GM21723 (cell line): ENCODE measurements around the gene ZNF143.
A peak's percentile ranks its signal among the peaks of the same experiment; 100 is the strongest.

Experiments used
- ATAC-seq: cut with Tn5 transposase; IDR thresholded peaks from one replicate; pipeline ENCODE4 v1.9.1; 2021; ENCODE audit warnings: mild to moderate bottlenecking, moderate library complexity; ENCODE audit not compliant: unreplicated experiment

The ZNF143 gene

DNA sequence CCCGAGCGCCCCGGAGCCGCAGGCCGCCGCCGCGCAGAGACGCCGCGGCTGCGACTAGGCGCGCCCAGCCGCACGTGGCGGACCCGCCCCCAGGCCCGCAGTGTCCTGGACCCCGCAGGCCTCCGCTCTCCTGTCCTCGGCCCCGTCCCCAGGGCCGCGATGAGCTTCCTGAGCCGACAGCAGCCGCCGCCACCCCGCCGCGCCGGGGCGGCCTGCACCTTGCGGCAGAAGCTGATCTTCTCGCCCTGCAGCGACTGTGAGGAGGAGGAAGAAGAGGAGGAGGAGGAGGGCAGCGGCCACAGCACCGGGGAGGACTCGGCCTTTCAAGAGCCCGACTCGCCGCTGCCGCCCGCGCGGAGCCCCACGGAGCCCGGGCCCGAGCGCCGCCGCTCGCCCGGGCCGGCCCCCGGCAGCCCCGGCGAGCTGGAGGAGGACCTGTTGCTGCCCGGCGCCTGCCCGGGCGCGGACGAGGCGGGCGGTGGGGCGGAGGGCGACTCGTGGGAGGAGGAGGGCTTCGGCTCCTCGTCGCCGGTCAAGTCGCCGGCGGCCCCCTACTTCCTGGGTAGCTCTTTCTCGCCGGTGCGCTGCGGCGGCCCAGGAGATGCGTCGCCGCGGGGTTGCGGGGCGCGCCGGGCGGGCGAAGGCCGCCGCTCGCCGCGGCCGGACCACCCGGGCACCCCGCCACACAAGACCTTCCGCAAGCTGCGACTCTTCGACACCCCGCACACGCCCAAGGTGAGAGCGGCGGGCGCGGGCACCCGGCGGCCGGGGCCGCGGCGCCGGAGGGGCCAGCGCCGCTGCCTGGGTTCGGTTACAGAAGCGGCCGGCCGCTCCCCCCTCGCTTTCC, 113.2 kb downstream of the ZNF143 start:
- peak; percentile 13 for ATAC-seq

- no peak for ATAC-seq
These were observed 113.9 kb downstream of the ZNF143 start for GRCh38 chr11:9574622-9575259.

DNA sequence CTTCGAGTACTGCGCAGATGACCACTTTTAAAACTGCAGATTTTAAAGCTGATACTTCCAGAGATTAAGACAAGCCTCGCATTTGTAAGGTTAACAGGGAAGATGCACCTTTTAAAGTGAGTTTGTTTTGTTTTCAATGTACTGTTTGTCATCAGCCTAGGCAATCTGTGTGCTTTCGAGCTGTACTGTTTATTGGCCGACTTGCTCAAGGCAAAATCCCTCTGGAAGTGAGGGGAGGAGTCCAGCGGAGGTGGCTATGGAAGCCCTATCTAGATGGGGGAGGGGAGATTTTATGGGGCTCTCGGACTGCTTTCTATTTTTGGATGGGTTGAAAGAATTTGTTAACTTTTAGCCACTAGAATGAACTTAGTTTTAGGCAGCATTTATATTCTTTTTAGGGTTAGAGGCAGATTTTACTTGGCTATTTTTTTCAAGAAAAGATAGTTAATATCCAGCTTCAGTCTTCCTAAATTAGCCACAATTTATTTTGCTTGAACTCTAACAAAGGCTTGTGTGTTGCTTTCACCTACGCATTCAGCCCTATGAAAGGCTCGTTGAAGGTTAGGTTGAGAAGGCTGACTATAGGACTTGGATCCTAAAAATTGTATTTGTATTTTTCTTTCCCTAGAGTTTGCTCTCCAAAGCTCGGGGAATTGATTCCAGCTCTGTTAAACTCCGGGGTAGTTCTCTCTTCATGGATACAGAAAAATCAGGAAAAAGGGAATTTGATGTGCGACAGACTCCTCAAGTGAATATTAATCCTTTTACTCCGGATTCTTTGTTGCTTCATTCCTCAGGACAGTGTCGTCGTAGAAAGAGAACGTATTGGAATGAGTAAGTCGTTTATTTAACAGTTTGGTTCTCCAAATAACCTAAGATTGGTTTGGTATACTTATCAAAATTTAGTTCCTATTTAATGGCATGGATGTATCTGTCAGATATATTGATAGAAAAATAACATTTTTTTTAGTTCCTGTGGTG, 114.7 kb downstream of the ZNF143 start:
- no peak for ATAC-seq

DNA sequence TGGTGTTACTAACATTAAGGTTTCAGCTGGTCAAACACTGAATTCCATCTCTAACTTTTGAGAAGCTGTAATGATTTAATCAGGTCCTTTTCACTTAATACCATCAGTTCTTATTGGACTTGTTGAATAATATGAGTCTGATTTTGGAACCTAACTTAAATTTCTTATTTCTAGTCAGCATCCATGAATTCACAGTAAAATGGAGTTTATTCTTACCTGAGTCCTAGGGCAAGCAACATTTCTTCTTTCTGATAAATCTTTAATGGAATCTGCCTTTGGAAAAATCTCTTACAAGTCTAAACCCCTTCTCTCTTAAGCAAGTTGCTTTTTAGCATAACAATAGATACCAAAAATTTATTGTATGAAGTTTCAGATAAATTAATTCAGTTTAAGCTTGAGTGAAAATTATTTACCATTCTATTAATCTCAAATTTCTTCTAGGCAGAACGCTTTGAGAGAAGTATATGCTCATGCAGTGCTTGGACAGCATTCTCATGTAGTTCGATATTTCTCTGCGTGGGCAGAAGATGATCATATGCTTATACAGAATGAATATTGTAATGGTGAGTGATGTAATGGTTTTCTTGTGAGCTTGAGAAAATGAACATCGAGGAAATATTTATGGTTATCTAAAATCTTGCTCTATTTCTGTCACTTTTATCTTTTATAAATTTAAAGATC, 116.0 kb downstream of the ZNF143 start:
- ATAC-seq, result no peak

DNA sequence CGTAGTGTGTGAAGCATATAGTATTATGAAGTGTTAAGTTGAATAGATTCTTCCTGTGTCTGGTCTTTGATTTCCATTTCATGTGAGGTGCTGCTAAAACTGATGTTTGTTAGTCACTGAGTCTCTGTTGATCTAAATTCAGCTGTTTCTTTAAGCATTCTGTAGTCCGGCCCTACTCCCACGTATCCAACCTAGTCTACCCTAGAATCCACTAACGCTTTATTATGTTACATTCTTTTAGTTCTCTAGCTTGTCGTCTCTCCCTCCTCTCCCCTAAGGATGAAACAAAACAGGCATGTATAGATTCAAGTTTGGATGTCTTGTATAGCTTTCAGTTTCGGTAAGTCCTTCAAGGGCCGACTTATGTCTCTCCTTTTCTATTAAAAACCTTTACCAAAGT, 116.7 kb downstream of the ZNF143 start:
- ATAC-seq, result no peak
